SK-N-SH treated with all-trans-retinoic acid at 6 μM for 48 hours (cell line): Measurements from ENCODE around the gene GRIP1.

Experiments
- ARNTL ChIP-seq: fragments of 450-650 bp; formaldehyde crosslinking; IDR thresholded peaks from 2 replicates; pipeline ENCODE4 v1.5.0; 2020; ENCODE audit warnings: low read depth, mild to moderate bottlenecking, moderate library complexity, borderline replicate concordance
- BACH2 ChIP-seq: fragments of 250-450 bp; sonication (Bioruptor Pico); IDR thresholded peaks from 2 replicates; pipeline ENCODE4 v1.9.0; 2021; ENCODE audit warnings: mild to moderate bottlenecking, borderline replicate concordance
- CSRNP3 ChIP-seq: fragments of 250-450 bp; sonication (Bioruptor Pico); IDR thresholded peaks from 2 replicates; pipeline ENCODE4 v1.5.1; 2021; ENCODE audit warnings: mild to moderate bottlenecking, moderate library complexity
- ESRRG ChIP-seq: fragments of 250-450 bp; sonication (Bioruptor Pico); IDR thresholded peaks from 2 replicates; pipeline ENCODE4 v1.6.1; 2021; ENCODE audit warnings: mild to moderate bottlenecking
- PATZ1 ChIP-seq: fragments of 250-450 bp; sonication (Bioruptor Pico); IDR thresholded peaks from 2 replicates; pipeline ENCODE4 v1.8.0; 2020; ENCODE audit warnings: mild to moderate bottlenecking, moderate library complexity, borderline replicate concordance
- RARB ChIP-seq: fragments of 250-450 bp; sonication (Bioruptor Pico); IDR thresholded peaks from 2 replicates; pipeline ENCODE4 v1.8.0; 2021; ENCODE audit warnings: mild to moderate bottlenecking, moderate library complexity
- TCF4 ChIP-seq: fragments of 250-450 bp; sonication (Bioruptor Pico); IDR thresholded peaks from 2 replicates; pipeline ENCODE4 v1.8.0; 2021; ENCODE audit warnings: mild to moderate bottlenecking, moderate library complexity, borderline replicate concordance
- ZC3H10 ChIP-seq: fragments of 250-450 bp; sonication (Bioruptor Pico); IDR thresholded peaks from 2 replicates; pipeline ENCODE4 v1.5.1; 2021; ENCODE audit warnings: mild to moderate bottlenecking, moderate library complexity
- ZFP30 ChIP-seq: fragments of 450-650 bp; formaldehyde crosslinking; IDR thresholded peaks from 2 replicates; pipeline ENCODE4 v1.5.0; 2022; ENCODE audit warnings: mild to moderate bottlenecking, moderate library complexity
- TF ChIP-seq, protein P1 (sequence below): fragments of 250-450 bp; sonication (Bioruptor Pico); IDR thresholded peaks from 2 replicates; pipeline ENCODE4 v1.5.1; 2020; ENCODE audit warnings: low read depth, mild to moderate bottlenecking, moderate library complexity

GRCh38 chr12:66709893-66710292, 31.0 kb upstream of the GRIP1 start:
- TF ChIP-seq ZC3H10: no peak
- TF ChIP-seq CSRNP3: no peak
- no peak for TF ChIP-seq BACH2 (CRISPR knock-in tag)
- no peak for TF ChIP-seq ARNTL (CRISPR knock-in tag)
- no peak for TF ChIP-seq ZFP30 (CRISPR knock-in tag)
- TF ChIP-seq, protein P1, sequence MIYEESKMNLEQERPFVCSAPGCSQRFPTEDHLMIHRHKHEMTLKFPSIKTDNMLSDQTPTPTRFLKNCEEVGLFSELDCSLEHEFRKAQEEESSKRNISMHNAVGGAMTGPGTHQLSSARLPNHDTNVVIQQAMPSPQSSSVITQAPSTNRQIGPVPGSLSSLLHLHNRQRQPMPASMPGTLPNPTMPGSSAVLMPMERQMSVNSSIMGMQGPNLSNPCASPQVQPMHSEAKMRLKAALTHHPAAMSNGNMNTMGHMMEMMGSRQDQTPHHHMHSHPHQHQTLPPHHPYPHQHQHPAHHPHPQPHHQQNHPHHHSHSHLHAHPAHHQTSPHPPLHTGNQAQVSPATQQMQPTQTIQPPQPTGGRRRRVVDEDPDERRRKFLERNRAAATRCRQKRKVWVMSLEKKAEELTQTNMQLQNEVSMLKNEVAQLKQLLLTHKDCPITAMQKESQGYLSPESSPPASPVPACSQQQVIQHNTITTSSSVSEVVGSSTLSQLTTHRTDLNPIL (CRISPR knock-in tag): no peak
- no peak for TF ChIP-seq RARB (CRISPR knock-in tag)
- TF ChIP-seq TCF4 (CRISPR knock-in tag): no peak
- no peak for TF ChIP-seq PATZ1 (CRISPR knock-in tag)
- TF ChIP-seq ESRRG (CRISPR knock-in tag): no peak
